ENCODE results near the gene PGAM4. TPM values are rescaled to one million over a fixed set of nuclear protein-coding genes. Genes with fewer than 3 reads are reported as not detected.

The PGAM4 gene
- not detected in 2 replicates for total RNA-seq

DNA sequence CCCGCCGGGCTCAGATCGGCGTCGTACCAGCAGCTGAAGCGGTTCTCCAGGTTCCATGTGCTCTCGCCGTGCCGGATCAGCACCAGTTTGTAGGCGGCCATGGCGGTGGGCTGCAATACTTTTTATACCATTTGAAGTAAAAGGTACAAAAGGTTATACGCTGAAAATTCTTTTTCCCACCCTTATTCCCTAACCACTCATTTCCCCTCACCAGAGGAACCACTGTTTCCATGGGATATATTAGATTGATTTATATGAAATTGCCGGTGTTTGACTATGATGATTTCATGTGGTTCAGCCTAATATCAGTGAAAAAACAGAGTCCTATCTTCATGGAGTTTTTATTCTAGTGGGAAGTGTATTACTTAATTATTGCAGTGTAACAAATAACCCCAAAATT is at the start of gene PGAM4:
PGAM4 (minus strand) TSS at position 101 of the 400 bp plus-strand sequence; CDS start at position 101, 0 bp downstream.

Other genes starting within 250 kb of the PGAM4 start
- gene ATRX, start 183.4 kb downstream of the PGAM4 start, total RNA-seq = 125 and 138 TPM in 2 replicates
- 111 and 120 TPM in 2 replicates for gene MAGT1, start 74.2 kb downstream of the PGAM4 start, total RNA-seq
- gene COX7B, start 70.2 kb downstream of the PGAM4 start, total RNA-seq = 270 and 399 TPM in 2 replicates
- 18.8 and 20.2 TPM in 2 replicates for gene ATP7A, start 58.9 kb downstream of the PGAM4 start, total RNA-seq
- gene PGK1, start 134.6 kb upstream of the PGAM4 start, total RNA-seq = 437 and 477 TPM in 2 replicates
- gene TAF9B, start 170.0 kb upstream of the PGAM4 start, total RNA-seq = 40.6 and 47.0 TPM in 2 replicates